Measurements from ENCODE around the gene SLC35F4. TPM values are rescaled to one million over a fixed set of nuclear protein-coding genes. Genes with fewer than 3 reads are reported as not detected.

The SLC35F4 gene
- total RNA-seq, 1 donor from 2014 or later = not detected

- intact Hi-C loops (cut with micrococcal nuclease) = no loop called here
Measured at GRCh38 chr14:57848786-57849185, 17.1 kb downstream of the SLC35F4 start.

- intact Hi-C loops (cut with micrococcal nuclease) = no loop called here
Measured at GRCh38 chr14:57848353-57848752, 17.5 kb downstream of the SLC35F4 start.

- intact Hi-C loops (cut with micrococcal nuclease) = no loop called here
Measured at GRCh38 chr14:57847706-57848105, 18.2 kb downstream of the SLC35F4 start.

DNA sequence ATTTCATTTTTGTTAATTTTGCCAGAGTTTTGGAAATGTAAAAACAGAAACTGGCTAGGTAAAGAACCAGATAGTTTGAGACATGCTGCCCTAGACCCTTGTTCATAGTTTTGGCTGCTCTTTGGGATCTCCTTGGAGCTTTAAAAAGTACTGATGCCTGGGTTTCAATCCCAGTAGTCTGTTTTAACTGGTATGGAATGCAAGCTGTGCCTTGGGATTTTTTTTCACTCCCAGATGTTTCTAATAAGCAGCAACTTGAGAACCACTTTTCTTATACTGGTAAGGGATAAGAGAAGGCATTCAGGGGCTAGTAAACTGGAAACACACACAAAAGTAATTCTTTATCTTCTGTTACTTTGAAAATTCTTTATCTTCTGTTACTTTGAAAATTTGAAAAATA is 18.8 kb downstream of the SLC35F4 start:
- intact Hi-C loops (cut with micrococcal nuclease) = no loop called here

- intact Hi-C loops (cut with micrococcal nuclease) = no loop called here
Measured at GRCh38 chr14:57846596-57846995, 19.3 kb downstream of the SLC35F4 start.

DNA sequence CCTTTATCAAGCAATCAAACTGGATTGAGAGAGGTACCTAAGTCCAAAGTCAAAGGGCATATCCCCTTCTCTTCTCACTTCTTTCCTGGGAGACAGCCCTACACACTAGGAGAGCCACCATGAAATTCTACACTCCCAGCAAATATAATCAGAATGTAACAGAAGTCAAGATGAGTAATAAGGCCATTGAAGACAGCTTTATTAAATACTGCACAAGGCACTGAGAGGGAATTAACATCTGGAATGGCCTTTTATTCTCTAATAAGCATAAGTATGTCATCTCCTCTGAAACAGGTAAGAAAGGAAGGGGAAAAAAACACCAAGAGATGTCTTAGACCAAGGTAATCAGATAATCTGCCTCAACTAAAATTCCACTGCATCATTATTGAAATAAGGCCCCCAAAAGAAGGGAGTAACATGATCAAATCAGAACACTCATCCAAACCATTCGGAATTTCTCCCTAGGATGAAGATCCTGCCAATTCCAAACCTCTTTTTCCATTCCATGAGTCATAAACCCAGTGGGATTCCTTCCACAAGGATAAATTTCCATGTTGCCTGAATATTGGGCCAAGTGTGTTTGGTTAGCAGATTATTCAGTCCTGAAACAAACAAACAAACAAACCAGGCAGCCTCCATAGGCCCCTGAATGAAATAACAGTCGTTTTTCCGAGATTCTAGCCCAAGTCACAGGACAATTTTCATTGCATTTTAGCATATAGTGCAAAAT is 19.9 kb downstream of the SLC35F4 start:
- intact Hi-C loops (cut with micrococcal nuclease) = no loop called here

DNA sequence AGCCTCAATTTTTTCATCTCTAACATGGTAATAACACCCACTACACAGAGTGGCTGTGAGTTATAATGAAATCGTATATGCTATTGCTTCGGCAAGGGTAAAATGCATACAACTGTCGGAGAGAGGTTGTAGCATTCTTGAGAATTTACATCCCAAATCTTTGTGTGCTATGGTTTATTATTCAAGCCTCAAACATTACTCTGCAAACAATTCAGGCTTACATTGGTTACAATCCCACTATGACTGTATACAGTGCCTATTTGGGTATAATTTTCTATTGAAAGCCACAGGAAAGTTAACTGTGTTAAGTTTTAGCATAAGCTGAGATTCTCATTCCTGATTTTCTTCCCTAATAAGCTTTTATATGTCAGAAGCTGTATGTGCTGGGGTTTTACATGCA is 20.6 kb downstream of the SLC35F4 start:
- intact Hi-C loops (cut with micrococcal nuclease) = no loop called here

GRCh38 chr14:57837267-57837666 is 28.6 kb downstream of the SLC35F4 start:
- intact Hi-C loops (cut with micrococcal nuclease) = no loop called here

DNA sequence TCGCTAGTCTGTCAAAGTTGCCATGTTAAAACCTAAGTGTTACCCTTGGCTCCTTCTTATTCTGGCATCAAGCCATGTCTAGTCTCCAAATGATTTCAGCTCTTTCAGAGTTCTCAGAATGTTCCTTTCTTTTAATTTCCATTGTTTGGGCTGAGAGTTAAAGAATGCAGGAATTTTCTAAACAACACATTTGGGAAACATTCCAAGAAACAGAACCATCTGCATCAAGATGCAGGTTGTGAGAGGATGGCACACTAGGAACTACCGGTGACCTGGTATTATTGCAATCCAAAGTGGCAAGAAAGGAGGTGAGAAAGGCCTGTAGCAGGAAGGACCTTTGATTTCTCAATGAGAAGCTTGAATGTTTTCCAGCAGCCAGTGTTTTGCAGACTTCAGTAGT is 30.1 kb downstream of the SLC35F4 start:
- intact Hi-C loops (cut with micrococcal nuclease) = no loop called here

- intact Hi-C loops (cut with micrococcal nuclease) = no loop called here
Measured at GRCh38 chr14:57834961-57835360, 30.9 kb downstream of the SLC35F4 start.

GRCh38 chr14:57834001-57834598 is 31.8 kb downstream of the SLC35F4 start:
- intact Hi-C loops (cut with micrococcal nuclease) = no loop called here

DNA sequence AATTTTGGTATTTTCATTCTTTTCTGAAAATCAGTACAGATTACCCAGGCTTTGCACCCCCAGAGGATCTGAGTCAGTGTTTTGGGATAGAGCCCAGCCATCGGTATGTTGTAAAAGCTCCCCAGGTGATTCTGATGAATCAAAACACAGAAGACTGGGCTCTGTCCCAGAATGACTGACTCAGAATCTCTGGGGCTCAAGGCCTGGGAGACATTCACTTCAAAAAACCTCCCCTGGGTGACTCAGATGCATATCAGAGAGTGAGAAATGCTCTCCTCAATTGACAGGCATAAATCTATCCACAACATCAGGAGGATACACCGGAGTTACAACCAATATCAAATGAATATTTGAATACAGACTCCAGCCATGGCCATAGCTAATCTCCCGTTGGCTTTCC is 32.6 kb downstream of the SLC35F4 start:
- intact Hi-C loops (cut with micrococcal nuclease) = no loop called here

DNA sequence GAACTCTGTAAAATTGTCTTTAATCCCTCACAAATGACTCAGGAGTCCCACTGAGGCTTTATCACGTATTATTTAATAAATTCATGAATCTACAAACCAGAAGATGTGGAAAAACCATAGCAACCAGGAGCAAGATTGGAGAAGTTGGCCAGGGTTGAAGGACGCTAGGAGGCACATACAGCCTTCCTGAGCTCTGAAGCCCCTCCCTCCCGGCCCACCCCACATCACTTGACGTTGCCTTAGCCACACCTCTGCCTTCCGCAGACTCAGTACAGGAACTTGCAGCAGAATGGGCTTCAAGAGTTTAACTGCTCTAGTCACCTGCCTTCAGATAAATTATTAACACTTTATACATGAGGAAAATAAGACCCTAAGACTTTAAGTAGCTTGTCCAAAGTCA is 33.9 kb downstream of the SLC35F4 start:
- intact Hi-C loops (cut with micrococcal nuclease) = no loop called here

GRCh38 chr14:57828713-57829112 is 37.2 kb downstream of the SLC35F4 start:
- intact Hi-C loops (cut with micrococcal nuclease) = no loop called here

- intact Hi-C loops (cut with micrococcal nuclease) = no loop called here
Measured at GRCh38 chr14:57823015-57823660, 42.8 kb downstream of the SLC35F4 start.

DNA sequence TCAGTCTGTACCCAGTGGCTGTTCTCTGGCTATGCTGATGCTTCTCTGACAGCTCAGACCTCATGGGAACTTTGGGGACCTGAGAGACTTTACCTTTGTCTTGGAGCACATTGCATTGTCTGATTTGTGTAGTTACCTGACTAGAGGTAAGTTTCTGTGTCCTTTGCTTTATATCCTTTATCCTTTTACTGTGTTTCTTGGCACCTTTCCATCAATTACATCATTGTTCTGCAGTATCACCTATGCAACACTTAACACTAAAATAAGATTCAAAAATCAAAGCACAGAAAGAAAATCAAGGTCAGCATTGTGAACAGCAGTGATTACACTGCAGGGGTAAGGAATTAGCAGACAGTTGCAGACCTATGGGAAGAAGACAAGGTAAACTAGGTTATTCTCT is 43.8 kb downstream of the SLC35F4 start:
- intact Hi-C loops (cut with micrococcal nuclease) = no loop called here

- intact Hi-C loops (cut with micrococcal nuclease) = no loop called here
Measured at GRCh38 chr14:57820581-57820980, 45.3 kb downstream of the SLC35F4 start.

DNA sequence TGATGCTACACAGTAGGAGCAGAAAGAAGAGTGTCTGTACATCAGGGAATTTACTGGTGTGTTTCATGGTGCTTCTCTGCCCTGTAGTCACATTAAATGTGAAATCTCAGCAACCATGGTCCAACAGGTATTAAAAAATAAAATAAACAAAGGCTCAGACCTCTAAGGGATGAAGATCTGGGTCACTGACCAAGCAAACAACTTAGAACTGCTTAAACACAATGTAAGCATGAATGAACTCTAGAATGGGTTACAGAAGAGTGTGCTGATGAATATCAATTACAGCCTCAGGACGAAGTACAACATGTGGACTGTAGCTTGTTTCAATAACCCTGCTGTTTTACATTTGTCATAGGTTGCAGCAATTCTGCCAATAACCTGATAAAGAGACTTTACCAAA is 47.4 kb downstream of the SLC35F4 start:
- intact Hi-C loops (cut with micrococcal nuclease) = no loop called here

DNA sequence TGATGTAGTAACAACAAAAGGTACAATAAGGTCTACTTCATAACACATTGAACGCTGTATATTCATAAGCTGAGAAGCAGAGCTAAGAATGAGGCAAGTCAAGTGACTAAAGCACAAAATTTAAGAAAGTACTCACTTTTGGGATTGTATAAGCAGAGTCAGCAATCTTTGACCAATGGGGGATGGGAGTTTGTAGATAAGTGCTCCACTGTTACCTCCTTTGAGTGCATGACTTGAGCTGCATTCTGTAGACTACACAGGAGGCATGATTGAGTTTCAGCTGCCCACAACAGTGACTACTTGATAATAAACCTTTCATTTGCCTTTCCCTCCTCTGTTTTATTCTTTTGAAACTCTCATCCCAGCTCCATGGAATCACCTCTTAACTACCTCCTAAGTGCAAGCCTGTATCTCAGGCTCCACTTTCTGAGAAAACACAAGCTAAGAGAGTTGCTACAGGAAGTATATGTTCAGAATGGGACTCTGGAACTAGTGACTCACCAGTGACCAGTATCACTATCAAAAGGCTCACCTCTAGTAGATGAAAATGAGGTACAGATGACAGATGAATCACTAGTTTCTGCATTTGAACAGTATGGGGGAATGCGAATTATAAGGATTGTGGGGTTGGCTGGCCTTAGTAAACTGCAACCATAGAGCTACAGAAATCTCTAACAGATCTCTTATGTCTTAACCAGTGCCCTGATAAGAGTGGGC is 49.2 kb downstream of the SLC35F4 start:
- intact Hi-C loops (cut with micrococcal nuclease) = no loop called here

DNA sequence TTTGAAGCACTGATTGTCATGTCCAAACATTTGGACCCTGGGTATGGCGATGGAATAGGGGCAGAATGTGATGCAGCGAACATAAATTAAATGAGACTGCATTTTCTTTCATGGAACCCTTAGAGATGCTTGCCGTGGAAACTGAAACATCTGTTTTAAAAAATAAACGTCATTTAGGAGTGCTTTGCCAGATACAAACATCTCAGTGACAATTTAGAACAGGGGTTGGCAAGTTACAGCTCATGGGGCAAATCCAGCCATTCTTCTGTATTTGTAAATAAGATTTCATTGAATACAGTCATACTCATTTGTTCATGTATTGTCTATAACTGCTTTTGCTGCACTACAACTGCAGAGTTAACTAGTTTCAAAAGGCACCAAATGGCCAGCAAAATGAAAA is 51.2 kb downstream of the SLC35F4 start:
- intact Hi-C loops (cut with micrococcal nuclease) = no loop called here

GRCh38 chr14:57812741-57813140 is 53.2 kb downstream of the SLC35F4 start:
- intact Hi-C loops (cut with micrococcal nuclease) = no loop called here

- intact Hi-C loops (cut with micrococcal nuclease) = no loop called here
Measured at GRCh38 chr14:57811998-57812546, 53.8 kb downstream of the SLC35F4 start.
